IPS DF 6.9 (cell line): ENCODE results near the gene ALK.

Experiments used
- DNase-seq: peaks from one replicate; pipeline ENCODE4 v3.0.0-alpha.2; 2013; ENCODE audit warnings: low read depth, low spot score
- H3K27ac ChIP-seq: one replicate; pipeline ENCODE4 v1.5.1; 2013; ENCODE audit warnings: low read length, control low read depth
- H3K27me3 ChIP-seq: 2 replicates; pipeline ENCODE4 v1.6.1; 2013; ENCODE audit warnings: mild to moderate bottlenecking, low read length; ENCODE audit not compliant: control insufficient read depth, insufficient read depth
- H3K36me3 ChIP-seq: 2 replicates; pipeline ENCODE4 v1.6.1; 2013; ENCODE audit warnings: low read length; ENCODE audit not compliant: control insufficient read depth, insufficient read depth
- H3K4me1 ChIP-seq: 2 replicates; pipeline ENCODE4 v1.6.1; 2013; ENCODE audit warnings: low read length; ENCODE audit not compliant: control insufficient read depth, insufficient read depth
- H3K4me3 ChIP-seq: 2 replicates; pipeline ENCODE4 v1.5.1; 2013; ENCODE audit warnings: mild to moderate bottlenecking, low read length
- H3K9me3 ChIP-seq: 2 replicates; pipeline ENCODE4 v1.6.1; 2013; ENCODE audit warnings: low read length, inconsistent platforms; ENCODE audit not compliant: control insufficient read depth, insufficient read depth
- WGBS: extraction: QIAGEN DNeasy Blood & Tissue Kit; methylation state at CpG from one replicate; pipeline ENCODE4 v1.1.7; 2013; ENCODE audit warnings: mixed read lengths, missing lambda C conversion rate; ENCODE audit not compliant: insufficient read length, insufficient coverage; 5-methylcytosine and 5-hydroxymethylcytosine counted together

The ALK gene

DNA sequence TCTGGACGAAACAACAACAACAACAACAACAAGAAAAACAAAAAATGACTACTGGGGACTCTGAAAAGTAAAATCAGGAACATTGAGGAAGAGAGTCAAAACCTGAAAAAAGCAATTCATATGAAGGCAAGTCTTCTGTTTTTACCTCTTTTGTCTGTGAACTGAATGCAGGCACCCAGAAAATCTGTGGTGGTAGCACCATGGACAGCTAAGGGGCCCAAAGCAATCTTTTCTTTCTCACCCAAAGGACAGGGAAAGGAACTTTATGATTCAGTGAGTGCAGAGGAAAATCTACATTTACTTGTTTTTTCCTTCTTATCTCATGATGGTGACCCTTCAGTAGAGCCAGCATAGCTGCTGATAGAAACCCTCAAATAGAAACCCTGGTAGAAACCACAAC lies 10.4 kb downstream of the ALK start:
- Histone ChIP-seq H3K4me1 (no peaks in the 10 kb centered on the region), H3K4me3 (no peak overlapping the region), H3K36me3 (no peaks in the 10 kb centered on the region), H3K27me3 (no peaks in the 10 kb centered on the region), H3K27ac (no peak overlapping the region), H3K9me3 (no peaks in the 10 kb centered on the region)
- no CpG with 5 or more reads among the region's 1 CpG for WGBS
- no peak for DNase-seq

DNA sequence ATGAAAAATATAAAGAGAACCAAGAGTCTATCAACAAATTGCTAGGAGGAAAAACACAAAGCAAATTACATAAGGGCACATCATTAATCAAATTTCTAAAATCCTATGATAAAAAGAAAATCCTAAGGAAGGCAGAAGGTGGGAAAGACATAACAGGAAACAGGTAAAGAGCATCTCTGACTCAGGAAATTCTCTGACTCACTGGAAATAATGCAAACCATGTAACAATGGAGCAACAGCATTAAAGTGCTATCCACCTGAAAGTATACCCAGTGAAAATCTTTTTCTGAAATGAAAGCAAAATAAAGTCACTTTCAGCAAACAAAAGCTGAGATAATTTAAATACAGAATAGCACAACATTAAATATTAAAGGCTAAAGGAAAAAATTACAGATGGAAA lies 10.9 kb downstream of the ALK start:
- H3K27me3 ChIP-seq = no peaks in the 10 kb centered on the region
- no peaks in the 10 kb centered on the region for H3K4me1 ChIP-seq
- no peaks in the 10 kb centered on the region for H3K9me3 ChIP-seq
- H3K4me3 ChIP-seq = no peak overlapping the region
- H3K36me3 ChIP-seq = no peaks in the 10 kb centered on the region
- no peak overlapping the region for H3K27ac ChIP-seq
- DNase-seq = no peak

DNA sequence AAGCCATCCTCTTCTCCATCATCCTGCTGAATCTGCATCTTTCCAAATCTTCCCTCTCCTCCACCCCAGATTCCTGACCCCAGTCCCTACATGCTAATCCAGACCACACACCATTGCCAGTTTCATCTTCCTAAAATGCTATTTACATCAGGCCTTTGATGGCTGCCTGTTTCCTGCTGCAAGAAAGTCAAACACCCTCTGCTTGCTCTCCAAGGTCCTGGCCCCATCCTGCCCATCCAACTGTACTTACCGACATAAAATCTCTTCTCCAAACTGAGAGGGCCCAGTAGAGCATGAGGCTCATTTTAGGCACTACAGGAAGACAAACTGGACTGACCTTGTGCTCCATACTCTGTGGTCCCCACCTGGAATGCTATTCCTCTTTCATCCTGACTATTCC lies 19.0 kb downstream of the ALK start:
- Histone ChIP-seq H3K9me3 (no peaks in the 10 kb centered on the region), H3K36me3 (no peaks in the 10 kb centered on the region), H3K4me3 (no peak overlapping the region), H3K27me3 (no peaks in the 10 kb centered on the region), H3K4me1 (peaks cover 8% of the 10 kb centered on the region), H3K27ac (no peak overlapping the region)
- no CpG with 5 or more reads among the region's 1 CpG for WGBS
- no peak for DNase-seq

DNA sequence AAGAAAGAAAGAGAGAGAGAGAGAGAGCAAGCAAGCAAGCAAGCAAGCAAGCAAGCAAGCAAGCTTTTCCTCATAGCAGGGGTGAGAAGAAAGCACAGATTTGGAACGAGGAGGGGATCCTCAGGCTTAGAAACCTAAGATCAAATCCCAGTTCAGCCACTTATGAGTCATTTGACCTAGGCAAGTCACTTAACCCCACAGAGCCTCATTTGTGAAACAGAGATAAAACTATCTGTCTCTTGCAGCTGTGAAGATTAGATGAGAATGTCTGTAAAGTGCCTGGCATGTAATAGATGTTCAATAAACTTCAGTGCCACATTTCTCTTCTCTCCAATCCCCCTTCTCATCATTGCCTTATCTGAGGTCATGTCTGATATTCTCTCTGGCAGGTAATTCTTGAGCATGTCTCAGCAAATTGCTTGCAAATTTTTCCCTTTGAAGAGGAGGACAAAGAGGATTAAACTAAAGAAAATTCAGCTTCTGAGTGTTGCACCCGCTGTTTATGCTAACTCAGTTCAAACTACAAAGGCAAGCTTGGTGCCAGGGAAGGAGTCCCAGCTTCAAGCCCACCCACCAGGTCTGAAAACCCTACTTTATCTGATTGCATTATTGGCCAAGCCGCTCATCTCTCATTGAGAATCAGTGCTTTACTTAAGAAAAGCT lies 20.3 kb downstream of the ALK start:
- H3K9me3 ChIP-seq = no peaks in the 10 kb centered on the region
- no CpG with 5 or more reads among the region's 3 CpGs for WGBS

DNA sequence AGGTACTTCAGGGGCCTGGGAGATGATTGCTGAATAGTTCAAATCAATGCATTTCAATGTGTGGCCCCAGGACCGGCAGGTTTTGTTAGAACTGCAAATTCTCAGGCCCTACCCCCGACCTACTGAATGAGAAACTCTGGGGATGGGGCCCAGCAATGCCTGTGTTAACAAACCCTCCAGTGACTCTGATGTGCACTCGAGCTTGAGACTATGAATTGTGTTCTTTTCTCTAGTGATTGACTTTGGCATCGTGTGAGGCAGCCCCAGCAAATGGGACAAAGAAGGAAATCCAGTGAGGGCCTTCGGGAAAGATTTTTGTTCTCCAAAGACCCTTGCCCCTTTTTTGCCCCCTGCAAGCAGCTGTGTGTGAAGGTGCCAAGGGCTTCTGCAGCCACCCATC lies 22.4 kb downstream of the ALK start:
- Histone ChIP-seq H3K4me3 (no peak overlapping the region), H3K9me3 (no peaks in the 10 kb centered on the region), H3K27me3 (no peaks in the 10 kb centered on the region), H3K4me1 (peaks cover 8% of the 10 kb centered on the region), H3K36me3 (no peaks in the 10 kb centered on the region), H3K27ac (no peak overlapping the region)
- DNase-seq = no peak
- no CpG with 5 or more reads among the region's 5 CpGs for WGBS

More for the DNA sequence above, 20.3 kb downstream of the ALK start:
- H3K4me1 ChIP-seq = peaks cover 8% of the 10 kb centered on the region
- no peaks in the 10 kb centered on the region for H3K27me3 ChIP-seq
- H3K27ac ChIP-seq = no peak overlapping the region
- no peaks in the 10 kb centered on the region for H3K36me3 ChIP-seq
- no peak for DNase-seq
- H3K4me3 ChIP-seq = no peak overlapping the region

DNA sequence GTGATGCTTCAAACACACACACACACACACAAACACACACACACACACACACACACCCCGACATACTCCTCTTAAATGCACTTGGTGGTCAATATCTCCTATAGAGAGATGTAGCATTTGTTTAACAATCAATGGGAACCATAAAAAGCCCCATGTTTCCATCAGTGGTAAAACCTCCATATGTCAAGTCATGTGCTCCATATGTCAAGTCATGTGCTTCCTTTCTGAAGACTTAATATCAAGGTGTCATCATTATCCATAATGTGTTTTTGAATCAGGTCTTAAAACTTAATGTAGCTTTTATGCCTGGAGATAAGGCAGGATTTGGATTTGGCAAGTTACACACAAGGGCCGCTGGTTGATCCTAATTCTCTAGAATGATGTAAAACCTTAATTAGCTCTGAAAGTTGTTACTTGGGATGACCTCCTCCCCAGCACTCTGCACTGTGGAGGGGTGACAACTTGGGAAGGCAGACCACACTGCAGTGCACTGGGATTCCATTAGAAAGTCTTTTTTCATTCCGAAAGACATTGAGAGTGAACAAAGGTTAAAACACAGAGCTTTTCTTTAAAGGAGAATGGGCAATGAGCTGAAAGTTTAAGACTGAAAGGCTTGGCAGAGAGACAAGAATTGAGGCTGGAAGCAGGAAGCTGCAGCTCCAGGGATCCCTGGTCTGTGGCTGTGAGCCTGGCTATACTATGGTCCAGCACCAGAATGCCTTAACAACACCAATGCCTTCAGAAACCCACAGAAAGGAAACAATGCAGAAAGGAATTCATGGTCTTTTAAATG lies 26.4 kb downstream of the ALK start:
- Histone ChIP-seq H3K4me1 (peaks cover 5% of the 10 kb centered on the region), H3K27me3 (no peaks in the 10 kb centered on the region), H3K27ac (no peak overlapping the region), H3K4me3 (no peak overlapping the region), H3K36me3 (no peaks in the 10 kb centered on the region), H3K9me3 (no peaks in the 10 kb centered on the region)
- no peak for DNase-seq
- no CpG with 5 or more reads among the region's 3 CpGs for WGBS

DNA sequence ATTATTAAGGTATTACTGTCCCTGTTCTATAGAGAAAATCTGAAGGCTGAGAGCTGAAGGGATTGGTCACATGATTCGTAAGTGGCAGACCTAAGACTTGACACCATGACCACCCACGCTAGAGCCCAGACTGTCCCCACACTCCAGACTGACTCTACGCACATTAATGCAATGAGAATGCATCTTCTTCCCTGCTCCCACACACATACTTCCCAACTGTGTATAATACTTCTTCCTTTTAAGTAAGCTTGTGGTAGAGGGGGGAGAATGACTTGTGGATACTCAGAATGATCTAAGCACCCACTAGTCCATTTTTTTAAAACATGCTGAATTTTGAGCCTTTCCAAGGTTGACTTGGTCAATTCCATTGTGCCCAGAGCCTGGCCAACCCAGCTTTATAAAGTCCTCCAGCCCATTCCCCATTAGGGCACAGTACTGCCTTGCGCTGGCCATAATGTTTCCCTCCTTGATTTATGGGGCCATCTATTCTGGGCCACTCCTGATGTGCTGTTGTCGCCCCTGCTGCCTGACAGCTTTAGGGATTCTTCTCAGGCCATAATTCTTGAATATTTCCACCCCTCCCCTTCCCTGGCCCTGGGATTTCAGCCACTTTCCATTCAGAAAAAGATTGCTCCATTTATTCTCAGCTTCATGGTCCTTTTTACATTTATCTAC lies 28.7 kb downstream of the ALK start:
- no CpG with 5 or more reads among the region's 5 CpGs for WGBS
- Histone ChIP-seq H3K27ac (no peak overlapping the region), H3K4me1 (no peaks in the 10 kb centered on the region), H3K4me3 (no peak overlapping the region), H3K27me3 (no peaks in the 10 kb centered on the region), H3K36me3 (no peaks in the 10 kb centered on the region), H3K9me3 (no peaks in the 10 kb centered on the region)
- no peak for DNase-seq

DNA sequence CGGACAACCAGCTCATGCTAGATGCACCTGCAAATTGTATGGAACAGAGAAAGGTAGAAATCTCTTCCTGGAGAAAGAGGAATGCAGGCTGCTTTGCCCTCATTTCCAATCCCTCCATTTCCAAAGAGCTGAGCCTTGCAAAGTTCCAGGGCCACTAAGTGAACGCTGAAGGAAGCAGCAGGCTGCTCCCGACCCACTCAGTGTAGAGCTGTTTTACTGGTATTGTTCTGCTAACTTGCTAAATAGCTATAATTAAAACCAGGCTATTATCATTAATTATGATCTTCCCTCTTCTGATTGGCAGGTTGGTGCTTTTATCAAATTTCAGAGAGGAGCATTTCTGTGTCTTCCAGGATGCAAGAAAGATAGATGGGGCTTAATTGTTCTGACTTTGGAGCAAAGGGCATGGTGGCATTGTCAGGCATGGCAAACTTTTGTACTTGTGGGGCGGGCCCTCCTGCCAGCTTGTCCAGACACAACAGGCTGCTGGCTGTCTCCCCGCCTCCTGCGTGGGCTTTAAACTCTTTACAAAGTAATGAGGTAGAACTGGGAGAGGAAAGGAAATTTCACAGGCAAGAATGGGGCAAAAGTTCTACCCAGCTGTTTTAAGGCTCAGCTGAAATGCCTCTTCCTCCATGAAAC lies 40.2 kb downstream of the ALK start:
- WGBS = no CpG with 5 or more reads among the region's 6 CpGs
- Histone ChIP-seq H3K4me3 (no peak overlapping the region), H3K9me3 (no peaks in the 10 kb centered on the region), H3K27ac (no peak overlapping the region), H3K27me3 (no peaks in the 10 kb centered on the region), H3K4me1 (no peaks in the 10 kb centered on the region), H3K36me3 (no peaks in the 10 kb centered on the region)
- DNase-seq = no peak

DNA sequence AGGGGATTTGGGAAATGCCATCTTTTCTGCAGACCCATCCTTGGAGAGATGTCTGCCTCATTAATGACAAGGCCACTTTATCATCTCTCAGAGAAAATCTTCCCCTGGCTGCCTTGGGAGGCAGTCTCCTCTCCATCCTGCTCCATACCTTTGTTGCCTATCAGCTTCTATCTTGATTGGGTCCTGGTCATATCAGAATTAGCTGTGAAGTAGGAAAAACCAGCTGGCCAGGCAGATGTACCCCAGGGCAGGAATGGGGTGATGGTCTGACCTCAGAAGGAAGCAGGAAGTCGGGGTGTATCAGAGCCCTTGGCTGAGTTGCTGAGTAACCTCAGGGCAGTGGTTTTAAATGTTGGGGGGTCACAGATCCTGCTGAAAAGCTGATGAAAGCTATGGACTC lies 41.3 kb downstream of the ALK start:
- DNase-seq = no peak
- Histone ChIP-seq H3K4me1 (no peaks in the 10 kb centered on the region), H3K9me3 (no peaks in the 10 kb centered on the region), H3K4me3 (no peak overlapping the region), H3K36me3 (no peaks in the 10 kb centered on the region), H3K27me3 (no peaks in the 10 kb centered on the region), H3K27ac (no peak overlapping the region)
- no CpG with 5 or more reads among the region's 1 CpG for WGBS

DNA sequence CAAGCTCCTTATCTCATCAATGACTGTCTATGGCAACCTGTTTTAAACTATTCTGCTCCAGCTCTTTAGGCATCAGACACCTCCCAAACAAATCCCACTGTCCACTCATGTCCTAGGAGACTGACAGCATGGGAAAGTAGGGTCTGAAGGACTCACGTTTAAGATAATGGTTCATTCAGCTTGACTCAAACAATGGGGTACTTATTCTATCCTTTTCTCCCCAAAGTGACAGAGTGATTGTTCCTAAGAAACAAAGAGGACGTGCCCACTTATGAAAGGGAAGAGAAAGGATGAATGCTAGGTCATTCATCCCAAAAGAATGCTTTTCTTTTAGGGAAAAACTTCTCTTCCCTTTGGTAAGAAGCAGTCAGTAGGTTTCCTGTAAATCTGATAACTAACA lies 41.9 kb downstream of the ALK start:
- Histone ChIP-seq H3K27ac (no peak overlapping the region), H3K4me3 (no peak overlapping the region), H3K4me1 (no peaks in the 10 kb centered on the region), H3K27me3 (no peaks in the 10 kb centered on the region), H3K36me3 (no peaks in the 10 kb centered on the region), H3K9me3 (no peaks in the 10 kb centered on the region)
- DNase-seq = no peak
- no CpG with 5 or more reads among the region's 2 CpGs for WGBS
